ENCODE data around the gene SAMD4A.
A peak's percentile ranks its signal among the peaks of the same experiment; 100 is the strongest.

The SAMD4A gene

GRCh38 chr14:54671537-54671936 lies 104.6 kb downstream of the SAMD4A start:
- TF ChIP-seq, protein P1, sequence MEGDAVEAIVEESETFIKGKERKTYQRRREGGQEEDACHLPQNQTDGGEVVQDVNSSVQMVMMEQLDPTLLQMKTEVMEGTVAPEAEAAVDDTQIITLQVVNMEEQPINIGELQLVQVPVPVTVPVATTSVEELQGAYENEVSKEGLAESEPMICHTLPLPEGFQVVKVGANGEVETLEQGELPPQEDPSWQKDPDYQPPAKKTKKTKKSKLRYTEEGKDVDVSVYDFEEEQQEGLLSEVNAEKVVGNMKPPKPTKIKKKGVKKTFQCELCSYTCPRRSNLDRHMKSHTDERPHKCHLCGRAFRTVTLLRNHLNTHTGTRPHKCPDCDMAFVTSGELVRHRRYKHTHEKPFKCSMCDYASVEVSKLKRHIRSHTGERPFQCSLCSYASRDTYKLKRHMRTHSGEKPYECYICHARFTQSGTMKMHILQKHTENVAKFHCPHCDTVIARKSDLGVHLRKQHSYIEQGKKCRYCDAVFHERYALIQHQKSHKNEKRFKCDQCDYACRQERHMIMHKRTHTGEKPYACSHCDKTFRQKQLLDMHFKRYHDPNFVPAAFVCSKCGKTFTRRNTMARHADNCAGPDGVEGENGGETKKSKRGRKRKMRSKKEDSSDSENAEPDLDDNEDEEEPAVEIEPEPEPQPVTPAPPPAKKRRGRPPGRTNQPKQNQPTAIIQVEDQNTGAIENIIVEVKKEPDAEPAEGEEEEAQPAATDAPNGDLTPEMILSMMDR (IDR thresholded peaks at IDR 0.05; ENCODE audit: extremely low read depth, insufficient read depth, missing control alignments): no peak
- in situ Hi-C loops (cut with MboI; ENCODE audit: low pct_unique_long_range_greater_than_20kb, low sequenced_read_pairs, unreplicated experiment): no loop called here
- no peak for DNase-seq (ENCODE audit: low spot score)

GRCh38 chr14:54672181-54672580 lies 105.3 kb downstream of the SAMD4A start:
- in situ Hi-C loops (cut with MboI; ENCODE audit: low pct_unique_long_range_greater_than_20kb, low sequenced_read_pairs, unreplicated experiment): no loop called here
- DNase-seq (ENCODE audit: low spot score): no peak
- TF ChIP-seq, protein P1 (IDR thresholded peaks at IDR 0.05; ENCODE audit: extremely low read depth, insufficient read depth, missing control alignments): no peak

DNA sequence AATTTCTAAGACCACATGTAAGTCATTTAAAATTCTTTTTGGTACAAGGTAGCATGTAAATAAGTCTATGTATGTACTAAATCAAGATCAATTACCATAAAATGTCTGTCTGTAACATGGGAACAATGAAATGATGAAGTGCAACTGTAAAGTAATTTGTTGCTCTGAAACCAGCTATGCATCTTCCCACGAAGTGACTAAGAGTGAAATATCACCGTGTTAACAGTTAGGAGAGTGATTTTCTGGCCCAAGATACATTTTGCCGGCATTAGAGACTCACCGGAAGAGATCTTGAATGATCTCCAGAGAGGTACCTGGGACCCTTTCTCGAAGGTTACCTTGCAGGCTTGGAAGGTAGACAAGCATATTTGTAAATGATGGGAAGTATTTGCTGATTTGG lies 105.8 kb downstream of the SAMD4A start:
- peak; percentile 38 for DNase-seq (ENCODE audit: low spot score)
- TF ChIP-seq, protein P1 (IDR thresholded peaks at IDR 0.05; ENCODE audit: extremely low read depth, insufficient read depth, missing control alignments): no peak
- in situ Hi-C loops (cut with MboI; ENCODE audit: low pct_unique_long_range_greater_than_20kb, low sequenced_read_pairs, unreplicated experiment): no loop called here

DNA sequence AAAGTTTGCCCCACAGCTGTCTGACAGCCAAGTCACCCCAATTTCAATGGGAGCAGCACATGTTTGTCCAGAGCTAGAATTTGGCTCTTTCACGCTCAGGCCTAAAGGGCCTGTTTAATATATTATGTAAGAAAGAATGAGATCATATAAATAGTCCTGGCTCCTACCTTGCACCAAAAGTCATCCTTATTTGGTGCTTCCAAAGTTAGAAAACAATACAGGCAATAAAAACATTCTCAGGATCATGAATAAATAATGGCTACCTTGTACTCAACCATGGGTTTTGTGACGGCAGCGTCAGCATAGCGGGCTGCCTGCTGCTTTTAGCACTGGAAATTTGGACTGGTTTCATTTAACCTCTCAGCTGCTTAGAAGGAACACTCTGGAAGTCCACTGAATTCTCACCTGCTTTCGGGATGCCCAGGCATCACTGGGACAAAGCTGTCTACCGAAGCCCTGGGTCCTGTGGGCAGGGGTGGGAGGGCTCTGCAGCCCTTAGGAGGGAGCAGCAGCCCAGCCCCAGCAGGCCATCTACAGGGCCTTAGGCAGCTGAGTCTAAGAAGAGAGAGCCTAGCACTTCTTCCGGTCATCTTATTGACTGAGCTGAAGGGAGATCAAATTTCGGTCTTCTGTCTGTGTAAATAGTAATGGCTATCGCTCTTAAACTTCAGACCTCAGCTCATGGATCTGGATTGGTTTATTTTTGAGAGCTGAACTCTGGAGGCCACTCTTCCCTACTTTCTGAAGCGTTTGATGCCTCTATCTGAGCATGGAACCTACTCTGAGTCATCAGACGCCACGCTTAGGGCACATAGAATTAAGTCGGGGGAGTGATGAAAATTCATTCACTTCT lies 106.5 kb downstream of the SAMD4A start:
- TF ChIP-seq, protein P1 (IDR thresholded peaks at IDR 0.05; ENCODE audit: extremely low read depth, insufficient read depth, missing control alignments): no peak
- no peak for DNase-seq (ENCODE audit: low spot score)
- in situ Hi-C loops (cut with MboI; ENCODE audit: low pct_unique_long_range_greater_than_20kb, low sequenced_read_pairs, unreplicated experiment): no loop called here

GRCh38 chr14:54674046-54674741 lies 107.3 kb downstream of the SAMD4A start:
- TF ChIP-seq, protein P1 (IDR thresholded peaks at IDR 0.05; ENCODE audit: extremely low read depth, insufficient read depth, missing control alignments): no peak
- in situ Hi-C loops (cut with MboI; ENCODE audit: low pct_unique_long_range_greater_than_20kb, low sequenced_read_pairs, unreplicated experiment): no loop called here
- DNase-seq (ENCODE audit: low spot score): peak; percentile 21

GRCh38 chr14:54675236-54676128 lies 108.6 kb downstream of the SAMD4A start:
- no peak for DNase-seq (ENCODE audit: low spot score)
- TF ChIP-seq, protein P1 (IDR thresholded peaks at IDR 0.05; ENCODE audit: extremely low read depth, insufficient read depth, missing control alignments): no peak
- in situ Hi-C loops (cut with MboI; ENCODE audit: low pct_unique_long_range_greater_than_20kb, low sequenced_read_pairs, unreplicated experiment): no loop called here
